ACC112 (cell line): ENCODE data around the gene IPO11.

Source experiments
- H2AFZ ChIP-seq: fragments of 200-600 bp; sonication (generic); one replicate; pipeline ENCODE4 v1.6.0; 2017; ENCODE audit warnings: antibody characterized with exemption, low read length; ENCODE audit not compliant: unreplicated experiment
- H3K27ac ChIP-seq: fragments of 200-600 bp; sonication (generic); 2 replicates; pipeline ENCODE4 v1.5.1; 2014; ENCODE audit warnings: low read depth, mild to moderate bottlenecking, antibody characterized with exemption, low read length, moderate library complexity
- H3K27me3 ChIP-seq: fragments of 200-600 bp; sonication (generic); 2 replicates; pipeline ENCODE4 v1.6.1; 2014; ENCODE audit warnings: mild to moderate bottlenecking, antibody characterized with exemption, low read length, moderate library complexity, mixed read lengths; ENCODE audit not compliant: insufficient read depth
- H3K36me3 ChIP-seq: fragments of 200-600 bp; sonication (generic); 2 replicates; pipeline ENCODE4 v1.6.1; 2016; ENCODE audit warnings: mild to moderate bottlenecking, antibody characterized with exemption, low read length, moderate library complexity, mixed read lengths; ENCODE audit not compliant: insufficient read depth
- H3K4me1 ChIP-seq: fragments of 200-600 bp; sonication (generic); one replicate; pipeline ENCODE4 v1.6.1; 2016; ENCODE audit warnings: low read length, mixed read lengths; ENCODE audit not compliant: insufficient read depth, unreplicated experiment, control insufficient read depth
- H3K4me3 ChIP-seq: fragments of 200-600 bp; sonication (generic); 2 replicates; pipeline ENCODE4 v1.5.1; 2014; ENCODE audit warnings: mild to moderate bottlenecking, low read depth, low read length
- H3K79me2 ChIP-seq: fragments of 200-600 bp; sonication (generic); one replicate; pipeline ENCODE4 v1.6.0; 2016; ENCODE audit warnings: low read length; ENCODE audit not compliant: control insufficient read depth, unreplicated experiment, insufficient read depth

Gene IPO11

GRCh38 chr5:62642468-62642867, 229.9 kb downstream of the IPO11 start:
- no peaks in the 10 kb centered on the region for H3K79me2 ChIP-seq
- no peak overlapping the region for H3K4me3 ChIP-seq
- H3K36me3 ChIP-seq: no peaks in the 10 kb centered on the region
- no peak overlapping the region for H3K27ac ChIP-seq
- no peak overlapping the region for H2AFZ ChIP-seq
- H3K4me1 ChIP-seq: no peaks in the 10 kb centered on the region
- no peaks in the 10 kb centered on the region for H3K27me3 ChIP-seq

- H3K79me2 ChIP-seq: no peaks in the 10 kb centered on the region
- H3K4me3 ChIP-seq: no peak overlapping the region
- H3K27ac ChIP-seq: no peak overlapping the region
- no peaks in the 10 kb centered on the region for H3K27me3 ChIP-seq
- no peak overlapping the region for H2AFZ ChIP-seq
- H3K36me3 ChIP-seq: no peaks in the 10 kb centered on the region
- no peaks in the 10 kb centered on the region for H3K4me1 ChIP-seq
These were observed 231.2 kb downstream of the IPO11 start for GRCh38 chr5:62643556-62644451.

GRCh38 chr5:62645223-62645622, 232.7 kb downstream of the IPO11 start:
- H3K4me3 ChIP-seq: no peak overlapping the region
- no peaks in the 10 kb centered on the region for H3K36me3 ChIP-seq
- H2AFZ ChIP-seq: no peak overlapping the region
- H3K4me1 ChIP-seq: no peaks in the 10 kb centered on the region
- no peaks in the 10 kb centered on the region for H3K79me2 ChIP-seq
- no peaks in the 10 kb centered on the region for H3K27me3 ChIP-seq
- H3K27ac ChIP-seq: no peak overlapping the region

GRCh38 chr5:62647241-62647640, 234.7 kb downstream of the IPO11 start:
- Histone ChIP-seq H3K4me1 (no peaks in the 10 kb centered on the region), H3K79me2 (no peaks in the 10 kb centered on the region), H3K27ac (no peak overlapping the region), H3K36me3 (no peaks in the 10 kb centered on the region), H3K4me3 (no peak overlapping the region), H2AFZ (no peak overlapping the region), H3K27me3 (no peaks in the 10 kb centered on the region)

GRCh38 chr5:62649025-62649424, 236.5 kb downstream of the IPO11 start:
- no peak overlapping the region for H2AFZ ChIP-seq
- no peaks in the 10 kb centered on the region for H3K4me1 ChIP-seq
- H3K4me3 ChIP-seq: no peak overlapping the region
- no peaks in the 10 kb centered on the region for H3K27me3 ChIP-seq
- no peaks in the 10 kb centered on the region for H3K79me2 ChIP-seq
- no peaks in the 10 kb centered on the region for H3K36me3 ChIP-seq
- H3K27ac ChIP-seq: no peak overlapping the region

- Histone ChIP-seq H3K36me3 (no peaks in the 10 kb centered on the region), H2AFZ (no peak overlapping the region), H3K79me2 (no peaks in the 10 kb centered on the region), H3K27me3 (no peaks in the 10 kb centered on the region), H3K4me3 (no peak overlapping the region), H3K4me1 (no peaks in the 10 kb centered on the region), H3K27ac (no peak overlapping the region)
These were observed 237.0 kb downstream of the IPO11 start for GRCh38 chr5:62649476-62650113.

GRCh38 chr5:62650197-62650596, 237.6 kb downstream of the IPO11 start:
- no peak overlapping the region for H3K4me3 ChIP-seq
- no peak overlapping the region for H2AFZ ChIP-seq
- no peaks in the 10 kb centered on the region for H3K79me2 ChIP-seq
- H3K4me1 ChIP-seq: no peaks in the 10 kb centered on the region
- H3K27me3 ChIP-seq: no peaks in the 10 kb centered on the region
- H3K36me3 ChIP-seq: no peaks in the 10 kb centered on the region
- H3K27ac ChIP-seq: no peak overlapping the region

GRCh38 chr5:62652225-62652624, 239.7 kb downstream of the IPO11 start:
- no peak overlapping the region for H3K27ac ChIP-seq
- H2AFZ ChIP-seq: no peak overlapping the region

GRCh38 chr5:62653001-62653863, 240.7 kb downstream of the IPO11 start:
- H3K79me2 ChIP-seq: no peaks in the 10 kb centered on the region
- no peaks in the 10 kb centered on the region for H3K4me1 ChIP-seq
- H3K27me3 ChIP-seq: no peaks in the 10 kb centered on the region
- H3K27ac ChIP-seq: no peak overlapping the region
- no peak overlapping the region for H2AFZ ChIP-seq
- H3K4me3 ChIP-seq: no peak overlapping the region
- no peaks in the 10 kb centered on the region for H3K36me3 ChIP-seq

More at GRCh38 chr5:62652225-62652624, 239.7 kb downstream of the IPO11 start:
- no peaks in the 10 kb centered on the region for H3K4me1 ChIP-seq
- no peak overlapping the region for H3K4me3 ChIP-seq
- no peaks in the 10 kb centered on the region for H3K36me3 ChIP-seq
- H3K79me2 ChIP-seq: no peaks in the 10 kb centered on the region
- H3K27me3 ChIP-seq: no peaks in the 10 kb centered on the region

GRCh38 chr5:62653864-62654575, 241.5 kb downstream of the IPO11 start:
- Histone ChIP-seq H2AFZ (no peak overlapping the region), H3K36me3 (no peaks in the 10 kb centered on the region), H3K27me3 (no peaks in the 10 kb centered on the region), H3K4me3 (no peak overlapping the region), H3K4me1 (no peaks in the 10 kb centered on the region), H3K79me2 (no peaks in the 10 kb centered on the region), H3K27ac (no peak overlapping the region)
